A673 (cell line): Measurements from ENCODE around the gene NCR3LG1. TPM values are rescaled to one million over a fixed set of nuclear protein-coding genes. Genes with fewer than 3 reads are reported as not detected.
A peak's percentile ranks its signal among the peaks of the same experiment; 100 is the strongest.

ENCODE experiments used
- BruUV-seq: library from RNA; stranded (reverse); fragments of 400-500 nt; replicated peaks from 2 replicates; lab custom pipeline; 2021; lab: Mats Ljungman, UMichigan
- CTCF ChIA-PET: fragments of 300-600 bp; sonication (Branson Sonifier 250); formaldehyde crosslinking; loops from one replicate; lab custom pipeline; 2022; ENCODE audit warnings: antibody characterized with exemption; lab: Charles Lee
- POLR2A ChIA-PET: fragments of 300-600 bp; sonication (Branson Sonifier 250); formaldehyde crosslinking; loops from one replicate; lab custom pipeline; 2022; ENCODE audit warnings: antibody characterized with exemption; ENCODE audit not compliant: low non-redundant PET; lab: Charles Lee
- DNase-seq: peaks from one replicate; pipeline ENCODE4 v3.0.0-alpha.2; 2015; ENCODE audit warnings: low spot score
- H3K27ac ChIP-seq: fragments of 200-600 bp; sonication (generic); 2 replicates; pipeline ENCODE4 v1.5.1; 2016; ENCODE audit warnings: mixed run types, low read depth, mild to moderate bottlenecking, mixed read lengths, antibody characterized with exemption, low read length; ENCODE audit not compliant: poor library complexity, severe bottlenecking
- H3K27me3 ChIP-seq: fragments of 200-600 bp; sonication (generic); replicated peaks from 2 replicates; pipeline ENCODE4 v1.6.1; 2017; ENCODE audit warnings: mixed run types, low read depth, mild to moderate bottlenecking, mixed read lengths, antibody characterized with exemption, low read length; ENCODE audit not compliant: insufficient read depth, poor library complexity
- H3K36me3 ChIP-seq: fragments of 200-600 bp; sonication (generic); 2 replicates; pipeline ENCODE4 v1.6.1; 2016; ENCODE audit warnings: mixed run types, mild to moderate bottlenecking, mixed read lengths, antibody characterized with exemption, low read length; ENCODE audit not compliant: insufficient read depth, poor library complexity, severe bottlenecking
- H3K4me1 ChIP-seq: fragments of 200-600 bp; sonication (generic); 2 replicates; pipeline ENCODE4 v1.6.1; 2017; ENCODE audit warnings: mixed run types, mild to moderate bottlenecking, mixed read lengths, antibody characterized with exemption, low read length; ENCODE audit not compliant: insufficient read depth, poor library complexity, severe bottlenecking
- H3K4me3 ChIP-seq: fragments of 200-600 bp; sonication (generic); 2 replicates; pipeline ENCODE4 v1.5.1; 2016; ENCODE audit warnings: low read depth, mixed run types, mild to moderate bottlenecking, mixed read lengths, low read length; ENCODE audit not compliant: poor library complexity, severe bottlenecking
- H3K9me3 ChIP-seq: fragments of 200-600 bp; sonication (generic); 2 replicates; pipeline ENCODE4 v1.6.1; 2016; ENCODE audit warnings: mixed run types, low read depth, mild to moderate bottlenecking, mixed read lengths, antibody characterized with exemption, low read length; ENCODE audit not compliant: poor library complexity, severe bottlenecking
- EZH2 ChIP-seq: fragments of 200-600 bp; sonication (generic); IDR thresholded peaks from 2 replicates; pipeline ENCODE4 v1.6.1; 2017; ENCODE audit warnings: borderline replicate concordance, low read depth, mild to moderate bottlenecking, mixed read lengths, antibody characterized with exemption, low read length; ENCODE audit not compliant: poor library complexity, severe bottlenecking
- intact Hi-C: fragments of 100-400 bp; cut with micrococcal nuclease; formaldehyde crosslinking; loops from one replicate; pipeline ENCODE4 v1.10.0; 2022; ENCODE audit not compliant: unreplicated experiment
- total RNA-seq: library from RNA; stranded (reverse); gene quantifications from 2 replicates; pipeline ENCODE4 v1.2.3, GENCODE V29; 2021
- TF ChIP-seq, protein P1 (sequence below): fragments of 300-800, 200-600 bp; sonication (generic); conservative IDR thresholded peaks from 2 replicates; pipeline ENCODE4 v1.5.1; 2017; ENCODE audit warnings: low read depth, mild to moderate bottlenecking, antibody characterized with exemption, low read length, moderate library complexity, mixed read lengths

Gene NCR3LG1
- total RNA-seq, 1 experiment from 2014 or later: 5.8 TPM

DNA sequence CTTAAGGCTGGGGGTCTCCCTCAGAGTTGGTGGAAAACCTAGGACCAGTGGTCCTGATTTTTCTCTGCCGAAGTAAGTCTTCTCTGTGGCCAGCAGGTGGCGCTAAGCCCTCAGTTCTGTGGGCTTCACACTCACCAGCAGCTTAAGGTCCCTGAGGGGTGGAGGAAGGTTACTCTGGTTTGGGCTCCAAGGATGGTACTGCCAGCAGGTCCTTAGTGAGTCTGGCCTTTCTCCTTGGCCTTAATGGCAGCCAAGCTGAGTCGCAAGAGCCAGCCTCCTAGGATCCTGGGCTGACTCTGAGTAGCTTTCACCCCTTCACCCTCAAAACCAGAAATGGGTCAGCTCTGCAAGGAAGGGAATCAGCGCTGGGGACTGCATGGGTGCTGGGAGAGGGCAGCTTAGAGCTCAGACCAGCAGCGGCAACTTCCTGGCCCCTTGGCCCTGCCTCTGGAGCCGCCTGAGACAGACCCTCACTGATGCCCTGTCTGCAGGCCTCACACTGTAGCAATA, 32.5 kb downstream of the NCR3LG1 start:
- no TSS peak for BruUV-seq
- Histone ChIP-seq H3K27me3 (no peaks in the 10 kb centered on the region), H3K4me3 (no peak overlapping the region), H3K27ac (no peak overlapping the region), H3K36me3 (no peaks in the 10 kb centered on the region), H3K4me1 (no peaks in the 10 kb centered on the region), H3K9me3 (no peaks in the 10 kb centered on the region)
- no peak for TF ChIP-seq EZH2
- TF ChIP-seq, protein P1, sequence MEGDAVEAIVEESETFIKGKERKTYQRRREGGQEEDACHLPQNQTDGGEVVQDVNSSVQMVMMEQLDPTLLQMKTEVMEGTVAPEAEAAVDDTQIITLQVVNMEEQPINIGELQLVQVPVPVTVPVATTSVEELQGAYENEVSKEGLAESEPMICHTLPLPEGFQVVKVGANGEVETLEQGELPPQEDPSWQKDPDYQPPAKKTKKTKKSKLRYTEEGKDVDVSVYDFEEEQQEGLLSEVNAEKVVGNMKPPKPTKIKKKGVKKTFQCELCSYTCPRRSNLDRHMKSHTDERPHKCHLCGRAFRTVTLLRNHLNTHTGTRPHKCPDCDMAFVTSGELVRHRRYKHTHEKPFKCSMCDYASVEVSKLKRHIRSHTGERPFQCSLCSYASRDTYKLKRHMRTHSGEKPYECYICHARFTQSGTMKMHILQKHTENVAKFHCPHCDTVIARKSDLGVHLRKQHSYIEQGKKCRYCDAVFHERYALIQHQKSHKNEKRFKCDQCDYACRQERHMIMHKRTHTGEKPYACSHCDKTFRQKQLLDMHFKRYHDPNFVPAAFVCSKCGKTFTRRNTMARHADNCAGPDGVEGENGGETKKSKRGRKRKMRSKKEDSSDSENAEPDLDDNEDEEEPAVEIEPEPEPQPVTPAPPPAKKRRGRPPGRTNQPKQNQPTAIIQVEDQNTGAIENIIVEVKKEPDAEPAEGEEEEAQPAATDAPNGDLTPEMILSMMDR: peak; percentile 82
- intact Hi-C loops: loop anchor here (1.0 to 10.0 kb wide), 2 partner anchors 144 to 351 kb away; partner anchors contain the start of gene KCNC1
- DNase-seq: peak; percentile 86
- ChIA-PET POLR2A (no interaction called here), CTCF (interaction anchor here (0.6 to 1.7 kb wide), 3 partner anchors 124 to 154 kb away, joined by 3 to 18 read pairs (median 4); no protein-coding TSS in a partner anchor)

DNA sequence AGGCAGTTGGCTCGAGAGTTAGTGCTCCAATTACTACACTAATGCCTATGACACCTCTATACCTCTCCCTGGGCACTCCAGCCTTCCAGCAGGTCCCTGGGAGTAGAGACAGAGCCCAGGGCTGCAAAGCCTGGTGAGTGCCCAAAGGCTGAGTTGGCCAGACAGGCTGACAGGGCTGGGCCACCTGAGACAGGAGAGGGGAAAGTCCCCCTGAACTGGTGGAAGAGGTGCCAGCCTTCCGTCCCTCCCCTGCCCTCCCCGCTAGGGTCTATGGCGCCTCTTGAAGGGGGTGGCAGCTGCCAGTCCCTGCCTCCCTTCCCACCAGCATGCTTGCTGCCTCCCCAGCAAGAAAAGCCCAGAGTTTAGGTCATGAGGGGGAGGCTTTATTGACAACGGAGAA, 33.9 kb downstream of the NCR3LG1 start:
- Histone ChIP-seq H3K4me3 (no peak overlapping the region), H3K36me3 (no peaks in the 10 kb centered on the region), H3K27ac (no peak overlapping the region), H3K4me1 (no peaks in the 10 kb centered on the region), H3K27me3 (no peaks in the 10 kb centered on the region), H3K9me3 (no peaks in the 10 kb centered on the region)
- TF ChIP-seq, protein P1: no peak
- TF ChIP-seq EZH2: no peak
- ChIA-PET CTCF (no interaction called here), POLR2A (no interaction called here)
- no peak for DNase-seq
- intact Hi-C loops: loop anchor here (10.0 kb wide), 1 partner anchor 349 kb away; the partner anchor contains the start of gene KCNC1
- no TSS peak for BruUV-seq

DNA sequence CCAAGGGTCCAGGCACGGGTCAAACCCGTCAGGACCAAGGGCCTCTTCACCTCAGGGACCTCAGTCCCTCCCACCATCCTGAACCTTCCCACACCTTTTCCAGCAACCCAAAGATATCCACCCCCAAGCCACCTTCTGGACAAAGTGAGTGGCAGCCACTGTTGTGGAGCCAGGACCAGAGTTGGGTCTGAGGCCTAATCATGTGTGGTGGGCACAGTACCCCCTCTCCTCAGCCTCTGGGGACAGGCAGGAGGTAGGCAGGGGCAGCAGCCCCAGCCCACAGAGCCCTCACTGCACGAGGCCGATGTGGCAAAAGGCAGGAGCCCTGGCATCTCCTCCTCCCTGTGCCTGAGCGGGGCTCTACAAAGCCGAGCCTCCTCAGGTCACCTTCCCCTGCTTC, 34.3 kb downstream of the NCR3LG1 start:
- Histone ChIP-seq H3K27me3 (no peaks in the 10 kb centered on the region), H3K4me3 (no peak overlapping the region), H3K27ac (no peak overlapping the region), H3K4me1 (no peaks in the 10 kb centered on the region), H3K36me3 (no peaks in the 10 kb centered on the region), H3K9me3 (no peaks in the 10 kb centered on the region)
- DNase-seq: no peak
- BruUV-seq: no TSS peak
- intact Hi-C loops: loop anchor here (1.0 to 10.0 kb wide), 2 partner anchors 118 to 349 kb away; partner anchors contain the start of gene KCNC1
- CTCF ChIA-PET: interaction anchor here (1.2 to 1.5 kb wide), 2 partner anchors 33 to 142 kb away, joined by 3 to 5 read pairs; no protein-coding TSS in a partner anchor
- TF ChIP-seq, protein P1: no peak
- TF ChIP-seq EZH2: no peak
- POLR2A ChIA-PET: no interaction called here
